Activated CD4-positive, alpha-beta T cell treated with anti-CD3 and anti-CD28 coated beads for 36 hours (primary cell): ENCODE data around the gene CPVL. TPM values are rescaled to one million over a fixed set of nuclear protein-coding genes. Genes with fewer than 3 reads are reported as not detected.

ENCODE experiments used
- ATAC-seq: fragments of 200-7000 bp; cut with Tn5 transposase; one replicate; pipeline ENCODE4 v1.10.0; 2021; ENCODE audit warnings: mild to moderate bottlenecking, moderate library complexity
- CTCF ChIA-PET: fragments of 350-600 bp; sonication (Branson Sonifier 250); formaldehyde crosslinking; loops from one replicate; lab custom pipeline; 2021; ENCODE audit warnings: antibody characterized with exemption; lab: Charles Lee
- POLR2A ChIA-PET: fragments of 350-600 bp; sonication (Branson Sonifier 250); formaldehyde crosslinking; loops from one replicate; lab custom pipeline; 2021; ENCODE audit warnings: antibody characterized with exemption, inconsistent platforms; lab: Charles Lee
- DNase-seq: peaks from one replicate; pipeline ENCODE4 v3.0.0-alpha.2; 2020
- H3K27ac Mint-ChIP-seq: one replicate; pipeline ENCODE4 v1.8.0; 2021; ENCODE audit warnings: mixed read lengths
- H3K27me3 Mint-ChIP-seq: one replicate; pipeline ENCODE4 v1.8.0; 2021; ENCODE audit warnings: mixed read lengths
- H3K36me3 Mint-ChIP-seq: one replicate; pipeline ENCODE4 v1.8.0; 2021; ENCODE audit warnings: low read depth, mixed read lengths
- H3K4me1 Mint-ChIP-seq: one replicate; pipeline ENCODE4 v1.8.0; 2021; ENCODE audit warnings: mixed read lengths
- H3K4me3 Mint-ChIP-seq: one replicate; pipeline ENCODE4 v1.8.0; 2021; ENCODE audit warnings: mild to moderate bottlenecking, moderate library complexity, mixed read lengths
- H3K9me3 Mint-ChIP-seq: one replicate; pipeline ENCODE4 v1.8.0; 2021; ENCODE audit warnings: low read depth, mixed read lengths
- intact Hi-C, 2 experiments: fragments of 100-400 bp; cut with DNase I in 1 of 2; cut with micrococcal nuclease in 1 of 2; formaldehyde crosslinking; loops; one replicate each; pipeline versions ENCODE4 v1.14.2 to v1.15.1; 2022 to 2024; cut with DNase I, micrococcal nuclease
- total RNA-seq, 2 experiments: library from RNA; stranded (reverse); gene quantifications; one replicate each; pipeline ENCODE4 v1.2.3, GENCODE V29; 2021

Gene CPVL
- total RNA-seq, 2 experiments from 2014 or later, result not detected

DNA sequence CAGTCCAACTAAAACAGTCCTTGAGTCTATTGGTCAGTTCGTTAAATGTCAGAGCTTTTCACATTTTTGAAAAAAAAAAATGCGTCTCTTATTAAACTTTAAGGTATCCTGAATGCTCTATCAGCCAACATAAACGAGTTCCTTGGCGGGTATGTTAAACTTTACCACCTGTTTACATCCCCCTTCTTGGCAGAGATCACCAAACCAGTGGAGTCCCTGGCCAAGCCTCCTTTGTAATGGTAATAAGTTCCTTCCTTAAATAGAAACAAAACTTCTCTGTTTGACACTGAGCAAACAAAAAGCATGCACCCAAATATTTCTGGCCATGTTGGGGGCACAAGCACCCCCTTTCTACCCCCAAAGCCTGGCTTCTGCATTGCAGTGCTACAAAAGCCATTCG lies 191.4 kb downstream of the CPVL start:
- ATAC-seq (no peak), DNase-seq (no peak)
- Mint-ChIP-seq H3K27ac (no peak overlapping the region), H3K9me3 (no peaks in the 10 kb centered on the region), H3K4me3 (no peak overlapping the region), H3K27me3 (peaks cover 52% of the 10 kb centered on the region), H3K36me3 (no peaks in the 10 kb centered on the region), H3K4me1 (peaks cover 7% of the 10 kb centered on the region)
- ChIA-PET POLR2A (no interaction called here), CTCF (no interaction called here)
- intact Hi-C loops, result loop anchor here (1.0 to 10.0 kb wide), 2 partner anchors 150 to 610 kb away; partner anchors contain the start of gene PRR15 (in 1 of the 2)

DNA sequence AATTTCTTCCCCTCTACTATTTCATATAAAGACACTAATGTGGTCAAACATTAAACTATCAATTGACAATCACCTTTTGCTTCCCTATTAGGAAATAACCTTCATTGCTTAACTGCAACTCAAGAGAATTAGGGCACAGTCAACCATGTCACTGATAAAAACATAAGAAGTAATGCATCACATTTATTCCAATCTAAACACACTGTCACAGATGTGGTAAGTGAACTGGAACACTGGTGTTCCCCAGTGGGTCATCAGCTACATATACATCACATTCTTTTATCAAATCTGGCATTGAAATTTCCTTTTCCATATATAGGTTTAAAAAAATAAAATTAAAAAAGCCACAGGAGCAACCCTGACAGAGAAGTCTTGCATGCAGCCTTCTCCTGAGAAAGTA lies 191.9 kb downstream of the CPVL start:
- CTCF ChIA-PET, result no interaction called here

DNA sequence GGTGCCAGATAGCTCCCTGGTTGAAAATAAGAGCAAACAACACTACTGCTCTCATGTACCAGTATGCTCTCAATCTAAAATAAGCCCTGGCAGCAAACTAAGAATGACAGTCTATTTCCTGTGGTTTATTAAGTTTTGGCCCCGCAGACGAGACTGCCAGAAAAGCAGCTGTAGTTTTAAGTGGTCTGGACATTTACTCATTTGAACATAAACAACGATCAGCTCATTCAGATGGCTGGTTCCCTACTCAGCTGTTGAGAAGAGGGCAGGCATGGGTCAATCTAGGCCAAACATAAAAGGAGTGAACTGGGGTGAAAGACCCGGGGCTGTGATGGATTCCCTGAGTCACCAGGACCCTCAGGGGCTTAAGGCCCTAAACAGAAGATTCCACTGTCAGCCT lies 192.7 kb downstream of the CPVL start:
- CTCF ChIA-PET, result interaction anchor here (0.7 to 1.6 kb wide), 2 partner anchors 32 to 454 kb away, joined by 4 to 5 read pairs; no protein-coding TSS in a partner anchor
- H3K27ac Mint-ChIP-seq, result no peak overlapping the region
- intact Hi-C loops, result loop anchor here in 1 of 2 experiments (10.0 kb wide), 1 partner anchor 611 kb away; the partner anchor contains the start of gene PRR15
- H3K4me1 Mint-ChIP-seq, result peaks cover 7% of the 10 kb centered on the region
- peaks cover 47% of the 10 kb centered on the region for H3K27me3 Mint-ChIP-seq
- ATAC-seq (no peak), DNase-seq (no peak)
- POLR2A ChIA-PET, result no interaction called here
- no peak overlapping the region for H3K4me3 Mint-ChIP-seq
- H3K9me3 Mint-ChIP-seq, result no peaks in the 10 kb centered on the region
- H3K36me3 Mint-ChIP-seq, result no peaks in the 10 kb centered on the region

More for the DNA sequence above, 191.9 kb downstream of the CPVL start:
- no peaks in the 10 kb centered on the region for H3K9me3 Mint-ChIP-seq
- intact Hi-C loops, result loop anchor here in 1 of 2 experiments (10.0 kb wide), 1 partner anchor 610 kb away; the partner anchor contains the start of gene PRR15
- no peaks in the 10 kb centered on the region for H3K36me3 Mint-ChIP-seq
- DNase-seq (no peak), ATAC-seq (no peak)
- peaks cover 55% of the 10 kb centered on the region for H3K27me3 Mint-ChIP-seq
- POLR2A ChIA-PET, result no interaction called here
- no peak overlapping the region for H3K27ac Mint-ChIP-seq
- no peak overlapping the region for H3K4me3 Mint-ChIP-seq
- peaks cover 7% of the 10 kb centered on the region for H3K4me1 Mint-ChIP-seq

Other genes starting within 250 kb of the CPVL start
- not detected for gene TRIL, start 188.2 kb downstream of the CPVL start, total RNA-seq
- gene CHN2, start 48.2 kb upstream of the CPVL start, total RNA-seq, result under 1 TPM; 0.25 to 0.39 TPM